B cell (primary cell): ENCODE results near the gene SLF2.

ENCODE experiments used
- CTCF ChIP-seq: fragments of 200-600 bp; IDR thresholded peaks from one replicate; pipeline ENCODE4 v1.8.0; 2022; ENCODE audit warnings: antibody characterized with exemption, mild to moderate bottlenecking
- EZH2 ChIP-seq: IDR thresholded peaks from 2 replicates; pipeline ENCODE4 v1.6.1; 2012; ENCODE audit warnings: borderline replicate concordance, low read depth, mild to moderate bottlenecking, moderate library complexity, low read length; ENCODE audit not compliant: insufficient read depth, poor library complexity, severe bottlenecking

- TF ChIP-seq CTCF, result no peak
- TF ChIP-seq EZH2, result no peak
Observed at GRCh38 chr10:100986952-100987684, 74.4 kb downstream of the SLF2 start, which contains the start of the genes MRPL43 and TWNK.
